ENCODE measurements around the gene UNC13B. TPM values are rescaled to one million over a fixed set of nuclear protein-coding genes. Genes with fewer than 3 reads are reported as not detected.

The UNC13B gene
- total RNA-seq, 1 experiment from 2014 or later: 17.6 TPM

- BruUV-seq (replicated peaks): no TSS peak
Observed at GRCh38 chr9:35396560-35397215, 234.9 kb downstream of the UNC13B start.

GRCh38 chr9:35397216-35397698 lies 235.4 kb downstream of the UNC13B start:
- ChIA-PET CTCF (no interaction called here), POLR2A (no interaction called here), RAD21 (ENCODE audit: low non-redundant PET in 1 of 2, low total read pairs in 2 of 2, uncharacterized antibody in 2 of 2, unreplicated experiment in 2 of 2) (no interaction called here)
- Histone ChIP-seq H3K27me3 (ENCODE audit: insufficient read depth, low read length) (no peaks in the 10 kb centered on the region), H3K4me1 (ENCODE audit: control insufficient read depth in 1 of 2, insufficient read depth in 2 of 2, low read length in 2 of 2) (no peaks in the 10 kb centered on the region), H3K9me3 (ENCODE audit: control insufficient read depth in 1 of 2, insufficient read depth in 1 of 2, low read depth in 1 of 2, low read length in 2 of 2) (no peaks in the 10 kb centered on the region), H4K20me1 (ENCODE audit: insufficient read depth) (no peaks in the 10 kb centered on the region), H3K27ac (ENCODE audit: low read depth, low read length) (no peak overlapping the region), H3K4me2 (ENCODE audit: low read length) (no peak overlapping the region), H3K9me2 (ENCODE audit: insufficient read depth) (no peaks in the 10 kb centered on the region), H3K36me3 (ENCODE audit: control insufficient read depth in 1 of 2, insufficient read depth in 2 of 2, low read length in 2 of 2) (no peaks in the 10 kb centered on the region; a peak in 1 of 4 replicates), H2AFZ (ENCODE audit: low read depth, low read length, poor library complexity, severe bottlenecking) (no peak overlapping the region), H3K4me3 (replicated peaks in 1 of 2; ENCODE audit: low read depth in 1 of 2, low read length in 2 of 2) (no peak overlapping the region), H3K9ac (ENCODE audit: low read length) (no peak overlapping the region), H3K79me2 (ENCODE audit: insufficient read depth, low read length) (no peaks in the 10 kb centered on the region)
- TF ChIP-seq CTCF (IDR thresholded peaks at IDR 0.05 in 2 of 3, conservative IDR thresholded peaks at IDR 0.05 in 1 of 3; ENCODE audit: borderline replicate concordance in 1 of 3, insufficient read depth in 1 of 3, low read depth in 2 of 3, low read length in 2 of 3) (no peak), ELF1 (IDR thresholded peaks at IDR 0.05; ENCODE audit: borderline replicate concordance, low read depth) (no peak), RAD21 (IDR thresholded peaks at IDR 0.05; ENCODE audit: low read depth) (no peak), EZH2phosphoT487 (IDR thresholded peaks at IDR 0.05; ENCODE audit: borderline replicate concordance) (no peak), CBX3 (IDR thresholded peaks at IDR 0.05; ENCODE audit: low read depth) (no peak)
- BruUV-seq (replicated peaks): no TSS peak
- no peak for ATAC-seq
- intact Hi-C loops (cut with micrococcal nuclease): no loop called here
- DNase-seq (ENCODE audit: low read depth, low spot score): no peak

More at GRCh38 chr9:35396560-35397215, 234.9 kb downstream of the UNC13B start:
- H2AFZ ChIP-seq (ENCODE audit: low read depth, low read length, poor library complexity, severe bottlenecking): no peak overlapping the region
- no peak overlapping the region for H3K4me2 ChIP-seq (ENCODE audit: low read length)
- H3K9me2 ChIP-seq (ENCODE audit: insufficient read depth): no peaks in the 10 kb centered on the region
- intact Hi-C loops (cut with micrococcal nuclease): no loop called here
- no peak for TF ChIP-seq ATF3 (IDR thresholded peaks at IDR 0.05)
- no peaks in the 10 kb centered on the region for H3K27me3 ChIP-seq (ENCODE audit: insufficient read depth, low read length)
- H3K9me3 ChIP-seq (ENCODE audit: control insufficient read depth in 1 of 2, insufficient read depth in 1 of 2, low read depth in 1 of 2, low read length in 2 of 2): no peaks in the 10 kb centered on the region
- H4K20me1 ChIP-seq (ENCODE audit: insufficient read depth): no peaks in the 10 kb centered on the region
- ATAC-seq (no peak), DNase-seq (ENCODE audit: low read depth, low spot score) (no peak)
- H3K4me3 ChIP-seq (replicated peaks in 1 of 2; ENCODE audit: low read depth in 1 of 2, low read length in 2 of 2): no peak overlapping the region
- H3K36me3 ChIP-seq (ENCODE audit: control insufficient read depth in 1 of 2, insufficient read depth in 2 of 2, low read length in 2 of 2): no peaks in the 10 kb centered on the region; a peak in 1 of 4 replicates
- H3K27ac ChIP-seq (ENCODE audit: low read depth, low read length): no peak overlapping the region
- ChIA-PET POLR2A (no interaction called here), CTCF (no interaction called here), RAD21 (ENCODE audit: low non-redundant PET in 1 of 2, low total read pairs in 2 of 2, uncharacterized antibody in 2 of 2, unreplicated experiment in 2 of 2) (no interaction called here)
- H3K4me1 ChIP-seq (ENCODE audit: control insufficient read depth in 1 of 2, insufficient read depth in 2 of 2, low read length in 2 of 2): no peaks in the 10 kb centered on the region
- H3K9ac ChIP-seq (ENCODE audit: low read length): no peak overlapping the region
- no peaks in the 10 kb centered on the region for H3K79me2 ChIP-seq (ENCODE audit: insufficient read depth, low read length)
